GM23338 (cell line): ENCODE data around the gene NR0B2. TPM values are rescaled to one million over a fixed set of nuclear protein-coding genes. Genes with fewer than 3 reads are reported as not detected.

Experiments
- ATAC-seq: fragments of 200-7000 bp; cut with Tn5 transposase; 3 replicates; pipeline ENCODE4 v1.9.1; 2020
- DNase-seq: peaks from one replicate; pipeline ENCODE4 v3.0.0-alpha.2; 2015; ENCODE audit warnings: low spot score
- H2AFZ ChIP-seq: fragments of 200-600 bp; sonication (generic); 2 replicates; pipeline ENCODE4 v1.8.0; 2016; ENCODE audit warnings: antibody characterized with exemption, mild to moderate bottlenecking, moderate library complexity
- H3F3A ChIP-seq: fragments of 200-600 bp; sonication (generic); replicated peaks from 2 replicates; pipeline ENCODE4 v1.8.0; 2017; ENCODE audit warnings: antibody characterized with exemption, mixed run types, low read depth
- H3K27ac ChIP-seq: fragments of 200-600 bp; sonication (generic); 2 replicates; pipeline ENCODE4 v1.6.1; 2016; ENCODE audit warnings: low read depth
- H3K27me3 ChIP-seq: fragments of 200-600 bp; sonication (generic); 2 replicates; pipeline ENCODE4 v1.8.0; 2016; ENCODE audit warnings: mild to moderate bottlenecking, mixed run types, moderate library complexity; ENCODE audit not compliant: insufficient read depth
- H3K36me3 ChIP-seq: fragments of 200-600 bp; sonication (generic); 2 replicates; pipeline ENCODE4 v1.8.0; 2016; ENCODE audit warnings: mild to moderate bottlenecking; ENCODE audit not compliant: insufficient read depth
- H3K4me1 ChIP-seq: fragments of 200-600 bp; sonication (generic); 2 replicates; pipeline ENCODE4 v1.8.0; 2016; ENCODE audit warnings: mild to moderate bottlenecking, moderate library complexity; ENCODE audit not compliant: insufficient read depth
- H3K4me2 ChIP-seq: fragments of 200-600 bp; sonication (generic); 2 replicates; pipeline ENCODE4 v1.7.1; 2017; ENCODE audit warnings: mixed run types
- H3K4me3 ChIP-seq: fragments of 200-600 bp; sonication (generic); 2 replicates; pipeline ENCODE4 v1.6.1; 2016; ENCODE audit warnings: mixed run types
- H3K79me2 ChIP-seq: fragments of 200-600 bp; sonication (generic); replicated peaks from 2 replicates; pipeline ENCODE4 v1.8.0; 2017; ENCODE audit warnings: mild to moderate bottlenecking; ENCODE audit not compliant: insufficient read depth
- H3K9me2 ChIP-seq: fragments of 200-600 bp; sonication (generic); 2 replicates; pipeline ENCODE4 v1.8.0; 2017; ENCODE audit not compliant: insufficient read depth
- H4K20me1 ChIP-seq: fragments of 200-600 bp; sonication (generic); replicated peaks from 2 replicates; pipeline ENCODE4 v1.8.0; 2017; ENCODE audit warnings: mild to moderate bottlenecking; ENCODE audit not compliant: insufficient read depth
- H3K27ac Mint-ChIP-seq: 2 replicates; pipeline ENCODE4 v1.8.0; 2020; ENCODE audit warnings: inconsistent platforms, mild to moderate bottlenecking, moderate library complexity, mixed read lengths
- H3K27me3 Mint-ChIP-seq: 3 replicates; pipeline ENCODE4 v1.8.0; 2022; ENCODE audit warnings: low read depth, mild to moderate bottlenecking, moderate library complexity, mixed read lengths, inconsistent platforms; ENCODE audit not compliant: insufficient read depth, poor library complexity
- H3K36me3 Mint-ChIP-seq: 3 replicates; pipeline ENCODE4 v1.8.0; 2021; ENCODE audit warnings: low read depth, mild to moderate bottlenecking, inconsistent platforms, moderate library complexity, mixed read lengths
- H3K4me1 Mint-ChIP-seq: 3 replicates; pipeline ENCODE4 v1.8.0; 2020; ENCODE audit warnings: mild to moderate bottlenecking, inconsistent platforms, mixed read lengths
- H3K4me3 Mint-ChIP-seq: 3 replicates; pipeline ENCODE4 v1.8.0; 2021; ENCODE audit warnings: moderate library complexity, mild to moderate bottlenecking, inconsistent platforms, mixed read lengths
- H3K9me3 Mint-ChIP-seq: 3 replicates; pipeline ENCODE4 v1.8.0; 2020; ENCODE audit warnings: moderate library complexity, mild to moderate bottlenecking, inconsistent platforms, mixed read lengths
- CREB1 ChIP-seq: fragments of 250-450 bp; sonication (Bioruptor Pico); IDR thresholded peaks from 2 replicates; pipeline ENCODE4 v1.5.0; 2020; ENCODE audit warnings: low read depth, mild to moderate bottlenecking, moderate library complexity
- EZH2 ChIP-seq: fragments of 200-600 bp; sonication (generic); IDR thresholded peaks from one replicate; pipeline ENCODE4 v1.8.0; 2017; ENCODE audit warnings: antibody characterized with exemption, mild to moderate bottlenecking, low read depth; ENCODE audit not compliant: unreplicated experiment
- EZH2phosphoT487 ChIP-seq: fragments of 200-600 bp; sonication (generic); IDR thresholded peaks from one replicate; pipeline ENCODE4 v1.8.1; 2018; ENCODE audit warnings: antibody characterized with exemption; ENCODE audit not compliant: unreplicated experiment
- NANOG ChIP-seq: IDR thresholded peaks from 2 replicates; pipeline ENCODE4 v1.6.1; 2016; ENCODE audit warnings: antibody characterized with exemption, borderline replicate concordance
- POLR2AphosphoS5 ChIP-seq: IDR thresholded peaks from 2 replicates; pipeline ENCODE4 v1.6.1; 2016; ENCODE audit warnings: antibody characterized with exemption, low read depth
- STAT1 ChIP-seq: IDR thresholded peaks from one replicate; pipeline ENCODE4 v1.6.1; 2016; ENCODE audit warnings: antibody characterized with exemption; ENCODE audit not compliant: unreplicated experiment
- ZNF114 ChIP-seq: fragments of 250-450 bp; sonication (Bioruptor Pico); IDR thresholded peaks from 2 replicates; pipeline ENCODE4 v1.5.0; 2020; ENCODE audit warnings: mild to moderate bottlenecking, moderate library complexity
- polyA plus RNA-seq: library from polyadenylated mRNA; unstranded; fragments of >200 nt; fragmentation: Nextera tagmentation; extraction: Ambion mirVana; gene quantifications from 2 replicates; pipeline ENCODE4 v1.2.1, GENCODE V29; 2016
- total RNA-seq: library from RNA; depleted of rRNA; stranded (reverse); fragments of >200 nt; shearing (Covaris generic); gene quantifications from 2 replicates; pipeline ENCODE4 v1.2.3, GENCODE V29; 2014
- TF ChIP-seq, protein P1 (sequence below): IDR thresholded peaks from 2 replicates; pipeline ENCODE4 v1.6.1; 2016; ENCODE audit warnings: antibody characterized with exemption
- TF ChIP-seq, protein P2 (sequence below), 2 experiments: fragments of 200-600 bp in 1 of 2; sonication (generic) in 1 of 2; conservative IDR thresholded peaks; 2 replicates each; pipeline versions ENCODE4 v1.5.1 to v1.6.1; 2016 to 2017; ENCODE audit warnings: antibody characterized with exemption in 2 of 2, low read depth in 2 of 2, mild to moderate bottlenecking in 2 of 2, moderate library complexity in 1 of 2
- TF ChIP-seq, protein P3 (sequence below): IDR thresholded peaks from one replicate; pipeline ENCODE4 v1.6.1; 2018; ENCODE audit warnings: antibody characterized with exemption; ENCODE audit not compliant: unreplicated experiment

The NR0B2 gene
- total and polyA plus RNA-seq, 2 experiments from 2014 or later = 0.18 TPM; not detected in 1

DNA sequence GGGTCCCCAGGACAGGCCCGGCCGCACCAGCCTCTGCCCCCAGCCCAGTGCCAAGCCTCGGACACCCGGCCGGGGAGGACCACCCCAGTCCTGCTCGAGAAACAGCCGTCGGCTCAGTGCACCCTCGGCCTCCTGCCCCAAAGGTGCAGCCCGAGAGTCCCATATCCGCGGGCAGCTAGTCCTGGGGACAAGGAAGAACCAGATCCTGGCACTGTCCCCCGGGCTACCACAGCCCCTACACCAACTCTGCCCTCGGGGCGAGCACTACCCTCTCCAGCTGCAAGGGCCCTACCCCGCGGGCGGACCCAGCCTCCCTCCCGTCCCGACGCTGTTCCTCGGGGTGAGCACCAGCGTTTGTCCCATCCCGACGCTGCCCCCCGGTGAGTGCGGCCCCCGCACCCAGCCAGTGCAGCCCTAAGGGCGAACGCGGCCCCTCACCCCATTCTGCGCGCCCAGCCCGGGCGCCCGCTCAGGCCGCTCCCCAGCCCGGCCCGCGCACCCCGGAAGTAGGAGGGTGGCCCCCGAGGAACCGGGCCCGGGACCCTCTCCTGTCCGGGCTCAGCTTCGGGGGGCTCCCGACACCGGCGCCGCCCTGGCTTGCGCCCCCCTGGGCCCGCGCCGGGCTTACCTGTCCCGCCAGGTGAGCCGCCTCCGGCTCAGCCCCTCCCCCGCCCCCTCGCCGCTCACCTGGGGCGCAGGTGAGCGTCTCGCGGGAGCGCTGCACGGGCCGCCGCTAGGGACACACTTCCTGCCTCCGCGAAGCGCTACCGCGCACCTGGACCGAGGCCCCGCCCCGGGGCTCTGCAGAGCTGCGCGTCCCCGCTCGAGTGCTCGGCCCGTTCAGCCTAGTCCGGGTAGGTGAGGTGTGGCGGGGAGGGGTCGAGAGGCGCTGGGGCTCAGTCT lies 46.2 kb upstream of the NR0B2 start, which contains the start of gene KDF1:
KDF1 (minus strand) TSS at position 747 of the 903 bp plus-strand sequence. CDS start 8,088 bp downstream, outside the sequence.
- TF ChIP-seq NANOG (no peak), EZH2phosphoT487 (no peak), CREB1 (CRISPR knock-in tag) (peak; percentile 80), POLR2AphosphoS5 (peak; percentile 83)
- TF ChIP-seq, protein P1, sequence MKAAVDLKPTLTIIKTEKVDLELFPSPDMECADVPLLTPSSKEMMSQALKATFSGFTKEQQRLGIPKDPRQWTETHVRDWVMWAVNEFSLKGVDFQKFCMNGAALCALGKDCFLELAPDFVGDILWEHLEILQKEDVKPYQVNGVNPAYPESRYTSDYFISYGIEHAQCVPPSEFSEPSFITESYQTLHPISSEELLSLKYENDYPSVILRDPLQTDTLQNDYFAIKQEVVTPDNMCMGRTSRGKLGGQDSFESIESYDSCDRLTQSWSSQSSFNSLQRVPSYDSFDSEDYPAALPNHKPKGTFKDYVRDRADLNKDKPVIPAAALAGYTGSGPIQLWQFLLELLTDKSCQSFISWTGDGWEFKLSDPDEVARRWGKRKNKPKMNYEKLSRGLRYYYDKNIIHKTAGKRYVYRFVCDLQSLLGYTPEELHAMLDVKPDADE = peak; percentile 58
- TF ChIP-seq, protein P2, sequence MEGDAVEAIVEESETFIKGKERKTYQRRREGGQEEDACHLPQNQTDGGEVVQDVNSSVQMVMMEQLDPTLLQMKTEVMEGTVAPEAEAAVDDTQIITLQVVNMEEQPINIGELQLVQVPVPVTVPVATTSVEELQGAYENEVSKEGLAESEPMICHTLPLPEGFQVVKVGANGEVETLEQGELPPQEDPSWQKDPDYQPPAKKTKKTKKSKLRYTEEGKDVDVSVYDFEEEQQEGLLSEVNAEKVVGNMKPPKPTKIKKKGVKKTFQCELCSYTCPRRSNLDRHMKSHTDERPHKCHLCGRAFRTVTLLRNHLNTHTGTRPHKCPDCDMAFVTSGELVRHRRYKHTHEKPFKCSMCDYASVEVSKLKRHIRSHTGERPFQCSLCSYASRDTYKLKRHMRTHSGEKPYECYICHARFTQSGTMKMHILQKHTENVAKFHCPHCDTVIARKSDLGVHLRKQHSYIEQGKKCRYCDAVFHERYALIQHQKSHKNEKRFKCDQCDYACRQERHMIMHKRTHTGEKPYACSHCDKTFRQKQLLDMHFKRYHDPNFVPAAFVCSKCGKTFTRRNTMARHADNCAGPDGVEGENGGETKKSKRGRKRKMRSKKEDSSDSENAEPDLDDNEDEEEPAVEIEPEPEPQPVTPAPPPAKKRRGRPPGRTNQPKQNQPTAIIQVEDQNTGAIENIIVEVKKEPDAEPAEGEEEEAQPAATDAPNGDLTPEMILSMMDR (conservative IDR thresholded peaks at IDR 0.05; ENCODE audit: low read depth in 2 of 2) = 0 out of 4 replicates have a peak, but pooled peaks of 1 of the 2 experiments have one; percentile 9
- Histone ChIP-seq H4K20me1 (0 out of 2 replicates have a peak, but pooled peaks cover 4% of the 10 kb centered on the region), H2AFZ (peak within 1 kb of the TSS; percentile 69), H3K4me2 (peak within 1 kb of the TSS; percentile 84), H3K27me3 (no peaks in the 10 kb centered on the region), H3K9me2 (no peaks in the 10 kb centered on the region), H3K79me2 (peaks cover 10% of the 10 kb centered on the region), H3F3A (peaks cover 6% of the 10 kb centered on the region; the same call in 1 of the 2 replicates), H3K36me3 (no peaks in the 10 kb centered on the region; the same call in 1 of the 2 replicates), H3K4me3 (peak within 1 kb of the TSS; percentile 96), H3K27ac (peak within 1 kb of the TSS; percentile 83), H3K4me1 (peaks cover 22% of the 10 kb centered on the region; the same call in 1 of the 2 replicates)
- peaks cover 2% of the 10 kb centered on the region; the same call in 1 of the 3 replicates for H3K9me3 Mint-ChIP-seq
- H3K4me3 Mint-ChIP-seq = peak within 1 kb of the TSS; percentile 79
- ATAC-seq = peak; percentile 95
- peaks cover 7% of the 10 kb centered on the region; the same call in 2 of the 3 replicates for H3K4me1 Mint-ChIP-seq
- H3K27me3 Mint-ChIP-seq = peaks cover 8% of the 10 kb centered on the region
- peak within 1 kb of the TSS; percentile 61 for H3K27ac Mint-ChIP-seq
- H3K36me3 Mint-ChIP-seq = peaks cover 12% of the 10 kb centered on the region
- DNase-seq = peak; percentile 96

DNA sequence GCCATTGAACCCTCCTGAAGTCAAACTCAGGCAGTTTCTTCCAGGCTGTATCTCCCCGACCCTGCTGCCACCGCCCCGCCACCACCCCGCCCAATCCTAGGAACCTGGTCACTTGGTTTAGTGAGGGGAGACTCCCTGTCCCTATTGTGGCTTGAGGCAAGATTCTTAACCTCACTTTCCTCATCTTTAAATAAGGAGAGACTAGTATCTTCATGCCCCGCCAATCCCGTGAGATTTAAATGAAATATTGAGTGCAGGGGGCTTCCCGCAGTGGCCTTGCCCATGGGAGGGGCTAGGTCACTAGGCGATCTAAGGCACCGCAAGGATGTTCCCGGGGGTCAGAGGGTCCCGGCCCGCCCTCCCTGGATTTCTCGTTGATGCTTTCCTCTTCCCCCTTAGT lies 45.5 kb upstream of the NR0B2 start:
- peaks cover 12% of the 10 kb centered on the region for H3K36me3 Mint-ChIP-seq
- Histone ChIP-seq H3F3A (peaks cover 6% of the 10 kb centered on the region; the same call in 1 of the 2 replicates), H3K9me2 (no peaks in the 10 kb centered on the region), H2AFZ (no peak overlapping the region), H3K4me2 (peak overlapping the region; percentile 84), H3K27me3 (no peaks in the 10 kb centered on the region), H3K27ac (no peak overlapping the region), H3K4me1 (peaks cover 22% of the 10 kb centered on the region; the same call in 1 of the 2 replicates), H4K20me1 (0 out of 2 replicates have a peak, but pooled peaks cover 4% of the 10 kb centered on the region), H3K36me3 (no peaks in the 10 kb centered on the region; the same call in 1 of the 2 replicates), H3K4me3 (peak overlapping the region; percentile 96), H3K79me2 (peaks cover 10% of the 10 kb centered on the region)
- peaks cover 8% of the 10 kb centered on the region for H3K27me3 Mint-ChIP-seq
- peaks cover 2% of the 10 kb centered on the region; the same call in 1 of the 3 replicates for H3K9me3 Mint-ChIP-seq
- no peak; the same call in 2 of the 3 replicates for ATAC-seq
- no peak overlapping the region for H3K27ac Mint-ChIP-seq
- DNase-seq = no peak
- H3K4me3 Mint-ChIP-seq = peak overlapping the region; percentile 77
- peaks cover 7% of the 10 kb centered on the region; the same call in 2 of the 3 replicates for H3K4me1 Mint-ChIP-seq
- TF ChIP-seq EZH2phosphoT487 (no peak), STAT1 (no peak), ZNF114 (CRISPR knock-in tag) (no peak), EZH2 (no peak)
- TF ChIP-seq, protein P3, sequence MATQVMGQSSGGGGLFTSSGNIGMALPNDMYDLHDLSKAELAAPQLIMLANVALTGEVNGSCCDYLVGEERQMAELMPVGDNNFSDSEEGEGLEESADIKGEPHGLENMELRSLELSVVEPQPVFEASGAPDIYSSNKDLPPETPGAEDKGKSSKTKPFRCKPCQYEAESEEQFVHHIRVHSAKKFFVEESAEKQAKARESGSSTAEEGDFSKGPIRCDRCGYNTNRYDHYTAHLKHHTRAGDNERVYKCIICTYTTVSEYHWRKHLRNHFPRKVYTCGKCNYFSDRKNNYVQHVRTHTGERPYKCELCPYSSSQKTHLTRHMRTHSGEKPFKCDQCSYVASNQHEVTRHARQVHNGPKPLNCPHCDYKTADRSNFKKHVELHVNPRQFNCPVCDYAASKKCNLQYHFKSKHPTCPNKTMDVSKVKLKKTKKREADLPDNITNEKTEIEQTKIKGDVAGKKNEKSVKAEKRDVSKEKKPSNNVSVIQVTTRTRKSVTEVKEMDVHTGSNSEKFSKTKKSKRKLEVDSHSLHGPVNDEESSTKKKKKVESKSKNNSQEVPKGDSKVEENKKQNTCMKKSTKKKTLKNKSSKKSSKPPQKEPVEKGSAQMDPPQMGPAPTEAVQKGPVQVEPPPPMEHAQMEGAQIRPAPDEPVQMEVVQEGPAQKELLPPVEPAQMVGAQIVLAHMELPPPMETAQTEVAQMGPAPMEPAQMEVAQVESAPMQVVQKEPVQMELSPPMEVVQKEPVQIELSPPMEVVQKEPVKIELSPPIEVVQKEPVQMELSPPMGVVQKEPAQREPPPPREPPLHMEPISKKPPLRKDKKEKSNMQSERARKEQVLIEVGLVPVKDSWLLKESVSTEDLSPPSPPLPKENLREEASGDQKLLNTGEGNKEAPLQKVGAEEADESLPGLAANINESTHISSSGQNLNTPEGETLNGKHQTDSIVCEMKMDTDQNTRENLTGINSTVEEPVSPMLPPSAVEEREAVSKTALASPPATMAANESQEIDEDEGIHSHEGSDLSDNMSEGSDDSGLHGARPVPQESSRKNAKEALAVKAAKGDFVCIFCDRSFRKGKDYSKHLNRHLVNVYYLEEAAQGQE = no peak
- TF ChIP-seq, protein P2 (conservative IDR thresholded peaks at IDR 0.05; ENCODE audit: low read depth in 2 of 2) = no peak
